Stimulated activated CD4-positive, alpha-beta T cell treated with anti-CD3 and anti-CD28 coated beads, Interleukin-12 subunit alpha, Interleukin-12 subunit beta, amount 100 ng/mL, for 24 hours (primary cell): ENCODE results near the gene MEX3C.
A peak's percentile ranks its signal among the peaks of the same experiment; 100 is the strongest.

Experiments
- DNase-seq, 2 experiments: peaks; one replicate each; pipeline ENCODE4 v3.0.0-alpha.2; 2020; ENCODE audit warnings: low read depth in 2 of 2

MEX3C gene

GRCh38 chr18:51153659-51154371 lies 43.7 kb downstream of the MEX3C start:
- DNase-seq = peak in 1 of 2 experiments; percentile 20

DNA sequence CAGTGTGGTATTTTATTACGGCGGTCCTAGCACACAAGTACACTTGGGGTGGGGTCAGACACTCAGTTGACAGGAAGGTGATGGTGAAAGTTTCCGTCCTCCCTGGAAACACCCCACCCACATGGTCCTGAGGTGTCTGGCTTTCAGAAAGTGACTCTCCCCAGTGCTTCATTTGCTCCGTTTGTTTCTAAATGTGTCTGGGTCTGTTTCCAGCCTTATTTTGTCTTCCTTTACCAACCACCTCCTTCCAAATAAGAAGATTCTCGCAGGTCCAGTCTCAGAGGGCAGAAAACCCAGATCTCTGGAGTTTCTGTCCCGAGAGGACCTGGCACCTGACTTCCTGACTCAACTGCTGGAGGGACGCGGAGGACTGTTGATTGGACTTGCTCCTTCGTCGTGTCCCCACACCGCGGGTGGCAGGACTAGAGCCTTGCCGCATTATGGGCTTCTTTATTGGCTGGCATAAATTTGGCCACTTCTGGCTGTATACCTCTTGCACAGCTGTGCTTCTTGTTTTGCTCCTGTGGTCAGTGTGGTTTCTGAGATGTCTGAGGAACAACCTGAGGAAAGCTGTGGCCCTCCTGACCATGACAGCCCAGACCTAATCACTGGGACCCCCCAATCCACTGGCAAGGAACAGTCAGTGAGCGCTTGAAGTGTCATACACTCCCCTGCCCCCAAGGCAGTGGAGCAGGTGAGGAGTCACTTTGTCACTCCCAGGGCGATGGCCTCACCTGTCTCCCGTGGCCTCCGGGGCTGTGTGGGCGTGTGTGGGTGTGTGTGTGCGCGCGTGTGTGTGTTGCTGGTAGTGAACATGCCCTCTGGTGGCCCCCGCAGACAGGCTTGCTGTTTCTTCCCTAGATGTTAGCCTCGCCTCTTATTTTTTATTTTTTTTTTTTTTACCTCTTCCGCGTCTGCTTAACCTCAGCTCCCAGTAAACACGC lies 45.6 kb downstream of the MEX3C start:
- peak in 1 of 2 experiments; percentile 56 for DNase-seq

DNA sequence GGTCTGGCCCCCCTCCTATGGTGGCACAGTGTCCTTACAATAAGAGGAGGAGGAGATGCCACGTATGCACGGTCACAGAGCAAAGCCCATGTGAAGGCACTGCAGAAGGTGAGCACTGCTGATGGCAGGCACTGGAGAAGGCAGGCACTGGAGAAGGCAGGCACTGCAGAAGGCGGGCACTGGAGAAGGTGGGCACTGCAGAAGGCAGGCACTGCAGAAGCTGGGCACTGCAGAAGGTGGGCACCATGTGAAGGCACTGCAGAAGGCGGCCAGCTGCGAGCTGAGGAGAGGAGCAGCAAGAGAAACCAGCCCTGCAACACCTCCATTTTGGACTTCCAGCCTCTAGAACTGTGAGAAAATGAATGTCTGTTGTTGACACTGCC lies 46.3 kb downstream of the MEX3C start:
- DNase-seq = no peak

DNA sequence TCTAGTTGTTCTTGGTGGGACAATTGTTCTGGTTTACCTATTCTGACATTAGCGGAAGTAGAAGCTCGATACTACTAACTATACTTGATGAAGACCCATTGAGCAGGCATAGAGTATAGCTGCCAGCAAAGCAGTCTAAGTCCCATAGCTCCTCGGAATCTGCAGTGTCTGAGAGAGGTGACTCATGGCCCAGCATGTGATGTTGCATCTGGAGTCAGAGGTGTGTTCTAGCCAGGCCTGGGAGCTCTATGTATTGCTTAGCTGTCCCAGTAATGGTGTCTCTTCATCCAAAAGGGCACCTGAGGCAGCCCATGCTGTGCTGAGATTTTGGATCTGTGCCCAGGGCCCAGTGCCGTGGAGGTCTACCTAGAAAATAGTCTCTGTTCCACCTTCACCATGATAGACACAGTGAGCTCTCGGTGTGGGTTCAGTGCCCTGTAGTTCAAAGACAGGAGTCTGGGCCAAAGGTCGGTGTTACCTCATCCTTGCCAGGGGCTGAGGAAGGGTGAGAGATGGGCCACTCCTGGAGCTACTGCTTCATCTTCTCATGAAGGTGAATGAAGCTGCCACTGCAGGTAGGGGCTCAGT lies 47.3 kb downstream of the MEX3C start:
- DNase-seq = no peak

DNA sequence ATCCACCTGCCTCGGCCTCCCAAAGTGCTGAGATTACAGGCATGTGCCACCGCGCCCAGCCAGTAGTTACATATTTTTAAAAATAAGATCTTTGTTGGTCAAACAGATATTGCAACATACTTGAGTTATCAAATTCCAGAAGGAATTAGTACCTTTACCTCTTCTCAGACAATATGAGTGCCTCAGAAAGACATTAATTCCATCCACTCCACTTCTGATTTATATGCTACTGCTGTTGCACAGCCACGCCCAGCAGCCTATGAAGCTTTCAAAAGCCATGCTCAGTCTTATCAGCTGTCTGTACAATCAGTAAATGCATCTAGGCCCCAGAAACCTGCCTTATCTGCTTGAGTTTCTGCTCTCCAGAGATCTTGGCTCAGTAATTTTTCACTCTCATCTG lies 47.8 kb downstream of the MEX3C start:
- no peak for DNase-seq

DNA sequence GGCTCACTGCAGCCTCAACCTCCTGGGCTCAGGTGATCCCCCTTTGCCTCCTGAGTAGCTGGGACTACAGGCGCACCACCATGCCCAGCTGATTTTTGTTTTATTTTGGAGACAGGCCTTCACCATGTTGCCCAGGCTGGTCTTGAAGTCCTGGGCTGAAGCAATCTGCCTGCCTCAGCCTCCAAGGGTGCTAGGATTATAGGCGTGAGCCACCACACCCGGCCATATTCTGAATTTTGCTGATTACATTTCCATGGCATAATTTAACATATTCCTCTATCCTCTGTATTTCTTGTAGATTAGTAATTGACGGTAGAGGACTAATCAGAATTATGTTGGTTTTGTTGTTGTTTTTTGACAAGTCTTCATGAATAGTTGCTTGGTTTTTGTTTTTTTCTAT lies 50.6 kb downstream of the MEX3C start:
- no peak for DNase-seq

DNA sequence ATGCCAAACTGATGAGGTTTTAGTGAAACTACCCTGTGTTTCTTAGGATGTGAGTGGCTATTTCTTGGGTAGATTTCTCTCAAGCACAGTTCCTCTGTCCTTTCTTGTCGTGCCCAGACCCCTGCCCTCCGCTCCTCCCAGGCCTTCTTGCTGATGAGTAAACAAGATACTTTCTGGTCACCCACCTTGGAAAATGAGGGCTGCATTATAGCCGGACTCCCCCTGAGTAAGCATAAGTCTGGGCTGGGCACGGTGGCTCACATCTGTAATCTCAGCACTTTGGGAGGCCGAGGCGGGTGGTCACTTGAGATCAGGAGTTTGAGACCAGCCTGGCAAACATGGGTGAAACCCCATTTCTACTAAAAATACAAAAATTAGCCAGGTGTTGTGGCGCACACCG lies 58.5 kb downstream of the MEX3C start:
- DNase-seq = no peak

GRCh38 chr18:51137891-51138290 lies 59.6 kb downstream of the MEX3C start:
- no peak for DNase-seq

- DNase-seq = no peak
These were observed 60.3 kb downstream of the MEX3C start for GRCh38 chr18:51137026-51137729.

- DNase-seq = no peak
These were observed 61.7 kb downstream of the MEX3C start for GRCh38 chr18:51135795-51136194.

GRCh38 chr18:51135364-51135763 lies 62.1 kb downstream of the MEX3C start:
- DNase-seq = no peak

GRCh38 chr18:51134721-51135120 lies 62.8 kb downstream of the MEX3C start:
- DNase-seq = no peak

GRCh38 chr18:51133580-51134160 lies 63.8 kb downstream of the MEX3C start:
- DNase-seq = no peak

GRCh38 chr18:51132256-51132935 lies 65.1 kb downstream of the MEX3C start:
- no peak for DNase-seq

DNA sequence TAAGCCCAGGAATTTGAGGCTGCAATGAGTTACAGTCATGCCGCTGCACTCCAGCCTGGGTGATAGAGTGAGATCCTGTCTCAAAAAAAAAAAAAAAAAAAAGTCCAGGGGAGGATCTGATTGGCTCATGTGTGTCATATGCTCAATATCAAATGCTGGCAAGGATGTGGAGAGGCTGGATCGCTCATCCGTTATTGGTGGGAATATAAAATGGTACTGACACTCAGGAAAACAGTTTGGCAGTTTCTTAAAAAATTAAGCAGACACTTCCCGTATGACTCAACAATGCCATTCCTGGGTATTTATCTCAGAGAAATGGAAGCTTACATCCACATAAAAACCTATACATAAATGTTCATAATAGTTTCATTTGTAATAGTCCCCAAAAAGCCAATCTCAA lies 68.9 kb downstream of the MEX3C start:
- no peak for DNase-seq

DNA sequence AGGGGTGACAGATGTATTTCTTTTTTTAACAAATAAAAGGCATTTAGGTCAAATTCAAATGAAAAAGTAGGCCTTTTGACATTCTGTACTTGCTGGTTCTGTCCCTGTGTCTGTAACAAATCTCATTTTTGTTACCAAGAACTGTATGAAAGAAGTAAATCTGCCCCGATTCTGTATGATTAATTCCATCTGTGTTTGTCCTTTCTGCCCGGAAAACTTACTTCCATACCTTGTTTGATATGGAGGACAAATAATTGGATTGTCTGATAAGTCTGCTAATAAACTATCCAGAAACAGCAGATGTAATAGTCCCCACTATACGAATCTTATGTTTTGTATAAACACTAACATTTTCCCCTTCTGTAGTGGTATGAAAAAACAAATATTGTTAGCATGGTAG lies 69.8 kb downstream of the MEX3C start:
- no peak for DNase-seq

- no peak for DNase-seq
These were observed 71.5 kb downstream of the MEX3C start for GRCh38 chr18:51125976-51126375.
